NCI-H446 (cell line): ENCODE results near the gene ABCB9.

Experiments used
- DNase-seq, 2 experiments: peaks; one replicate each; lab custom pipeline; 2025; lab: John Stamatoyannopoulos, UW

The ABCB9 gene

GRCh38 chr12:122994781-122995502 is 28.7 kb upstream of the ABCB9 start:
- DNase-seq: no peak

- no peak for DNase-seq
Observed at GRCh38 chr12:122994140-122994675, 27.9 kb upstream of the ABCB9 start.

- no peak for DNase-seq
Observed at GRCh38 chr12:122992386-122992785, 26.1 kb upstream of the ABCB9 start.

GRCh38 chr12:122991623-122992275 is 25.5 kb upstream of the ABCB9 start:
- DNase-seq: no peak

- no peak for DNase-seq
Observed at GRCh38 chr12:122990961-122991622, 24.8 kb upstream of the ABCB9 start.

GRCh38 chr12:122990561-122990960 is 24.3 kb upstream of the ABCB9 start:
- DNase-seq: no peak

- no peak for DNase-seq
Observed at GRCh38 chr12:122989874-122990419, 23.7 kb upstream of the ABCB9 start.

GRCh38 chr12:122989225-122989839 is 23.1 kb upstream of the ABCB9 start:
- DNase-seq: no peak

- DNase-seq: no peak
Observed at GRCh38 chr12:122988612-122989212, 22.4 kb upstream of the ABCB9 start.

- no peak for DNase-seq
Observed at GRCh38 chr12:122988036-122988435, 21.8 kb upstream of the ABCB9 start.

- no peak for DNase-seq
Observed at GRCh38 chr12:122987086-122987951, 21.1 kb upstream of the ABCB9 start.

GRCh38 chr12:122986258-122986871 is 20.1 kb upstream of the ABCB9 start:
- DNase-seq: no peak

GRCh38 chr12:122985338-122986257 is 19.3 kb upstream of the ABCB9 start:
- no peak for DNase-seq

GRCh38 chr12:122984612-122985337 is 18.5 kb upstream of the ABCB9 start:
- no peak for DNase-seq

GRCh38 chr12:122983789-122984515 is 17.7 kb upstream of the ABCB9 start:
- DNase-seq: no peak

GRCh38 chr12:122982963-122983788 is 16.9 kb upstream of the ABCB9 start:
- no peak for DNase-seq

- no peak for DNase-seq
Observed at GRCh38 chr12:122982477-122982815, 16.2 kb upstream of the ABCB9 start.
